SW 1271 (cell line): ENCODE results near the gene COL6A1.
"Not testable (repeated sequence)": the region's sequence is repeated elsewhere in the genome, so short reads cannot be mapped to it uniquely, and the experiment has no call there.

ENCODE experiments used
- DNase-seq, 2 experiments: peaks; one replicate each; lab custom pipeline; 2025; lab: John Stamatoyannopoulos, UW

COL6A1 gene

DNA sequence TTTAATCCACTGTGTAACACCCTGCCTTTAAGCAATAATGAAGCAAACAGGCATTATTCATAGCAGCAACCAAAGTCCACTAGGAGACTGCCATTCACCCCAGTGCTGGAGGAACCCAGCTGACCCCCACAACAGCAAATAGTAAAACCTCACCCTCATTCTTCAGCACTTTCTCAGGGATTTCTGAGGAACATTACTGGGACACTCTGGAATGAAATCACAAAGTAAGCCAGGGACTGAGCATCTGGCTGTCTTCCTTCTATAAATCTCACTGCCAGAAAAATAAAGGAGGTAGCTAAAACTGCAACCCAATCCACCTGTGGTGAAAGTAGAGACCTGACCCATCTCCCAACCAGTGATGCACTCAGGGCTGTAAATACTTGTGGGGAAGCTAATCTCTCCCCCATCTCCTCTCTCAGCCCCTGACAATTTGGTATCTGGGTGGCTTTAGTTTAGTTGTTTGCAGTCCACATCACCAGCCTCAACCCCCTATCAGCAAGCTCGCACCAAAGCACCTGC, 47.1 kb downstream of the COL6A1 start:
- no peak for DNase-seq

DNA sequence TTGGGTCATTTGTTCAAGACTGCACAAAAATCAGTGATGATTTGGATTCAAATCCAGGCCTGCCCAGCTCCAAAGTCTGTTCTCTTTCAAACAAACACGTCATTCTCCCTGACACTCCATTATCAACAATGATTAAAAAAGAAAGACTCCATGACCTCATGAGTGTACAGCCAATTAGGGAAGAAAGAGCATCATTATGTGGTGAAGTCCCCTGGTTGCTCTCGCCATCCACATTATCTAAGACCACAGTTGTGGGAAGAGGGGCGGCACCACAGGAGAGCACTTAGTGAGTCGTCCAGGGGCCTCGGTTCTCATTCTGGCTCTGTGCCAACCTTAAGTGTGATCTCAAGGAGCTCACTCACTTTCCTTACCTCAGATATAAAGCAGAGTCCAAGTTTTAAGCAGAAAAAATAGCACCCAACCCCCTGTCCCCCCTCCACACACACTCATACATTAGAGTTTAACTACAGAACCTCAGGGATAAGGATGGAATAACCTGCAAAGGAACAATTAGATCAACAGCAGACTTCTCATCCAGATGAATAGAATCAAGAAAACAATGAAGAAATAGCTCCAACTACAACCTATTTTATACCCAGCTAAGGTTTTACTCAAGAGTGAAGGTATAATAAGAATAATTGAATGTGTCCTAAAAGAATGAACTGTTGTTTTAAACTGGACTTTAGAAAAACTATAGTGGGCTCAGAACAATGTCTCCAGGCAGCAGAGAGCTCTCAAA, 47.8 kb downstream of the COL6A1 start:
- DNase-seq = no peak

DNA sequence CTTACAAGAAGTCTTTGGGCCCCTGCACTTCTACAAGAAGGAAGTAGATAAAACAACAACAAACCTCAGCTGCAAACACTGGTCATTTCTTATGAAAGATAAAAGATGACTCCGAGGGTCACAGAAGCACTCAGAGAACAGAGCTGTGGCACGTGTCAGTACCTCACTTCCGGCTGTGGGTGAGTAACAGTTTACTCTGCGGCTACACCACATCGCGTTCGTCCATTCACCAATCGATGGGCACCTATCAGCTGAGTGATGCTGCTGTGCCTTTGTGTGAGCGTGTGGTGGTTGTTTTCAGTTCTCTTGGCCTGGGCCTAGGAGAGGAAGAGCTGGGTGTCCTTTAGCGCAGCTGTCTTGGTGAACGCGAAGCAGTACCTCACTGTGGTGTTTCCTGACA, 49.9 kb downstream of the COL6A1 start:
- DNase-seq = no peak

DNA sequence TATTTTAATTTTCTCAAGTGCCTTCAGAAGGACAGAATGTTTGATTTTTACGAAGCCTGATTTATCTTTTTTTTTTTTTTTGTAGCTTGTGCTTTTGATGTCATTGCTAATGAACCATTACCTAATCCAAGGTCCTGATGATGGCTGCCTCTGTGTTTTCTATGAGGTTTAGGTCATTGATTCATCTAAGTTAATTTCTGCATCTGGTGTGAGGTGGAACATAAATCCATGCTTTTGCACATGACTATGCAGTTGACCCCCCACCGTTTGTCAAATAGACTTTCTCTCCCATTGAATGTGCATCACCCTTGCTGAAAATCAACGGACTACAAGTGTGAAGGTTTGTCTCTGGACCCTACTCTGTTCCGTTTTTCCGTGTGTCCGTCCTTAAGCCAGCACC, 50.5 kb downstream of the COL6A1 start:
- DNase-seq = no peak

DNA sequence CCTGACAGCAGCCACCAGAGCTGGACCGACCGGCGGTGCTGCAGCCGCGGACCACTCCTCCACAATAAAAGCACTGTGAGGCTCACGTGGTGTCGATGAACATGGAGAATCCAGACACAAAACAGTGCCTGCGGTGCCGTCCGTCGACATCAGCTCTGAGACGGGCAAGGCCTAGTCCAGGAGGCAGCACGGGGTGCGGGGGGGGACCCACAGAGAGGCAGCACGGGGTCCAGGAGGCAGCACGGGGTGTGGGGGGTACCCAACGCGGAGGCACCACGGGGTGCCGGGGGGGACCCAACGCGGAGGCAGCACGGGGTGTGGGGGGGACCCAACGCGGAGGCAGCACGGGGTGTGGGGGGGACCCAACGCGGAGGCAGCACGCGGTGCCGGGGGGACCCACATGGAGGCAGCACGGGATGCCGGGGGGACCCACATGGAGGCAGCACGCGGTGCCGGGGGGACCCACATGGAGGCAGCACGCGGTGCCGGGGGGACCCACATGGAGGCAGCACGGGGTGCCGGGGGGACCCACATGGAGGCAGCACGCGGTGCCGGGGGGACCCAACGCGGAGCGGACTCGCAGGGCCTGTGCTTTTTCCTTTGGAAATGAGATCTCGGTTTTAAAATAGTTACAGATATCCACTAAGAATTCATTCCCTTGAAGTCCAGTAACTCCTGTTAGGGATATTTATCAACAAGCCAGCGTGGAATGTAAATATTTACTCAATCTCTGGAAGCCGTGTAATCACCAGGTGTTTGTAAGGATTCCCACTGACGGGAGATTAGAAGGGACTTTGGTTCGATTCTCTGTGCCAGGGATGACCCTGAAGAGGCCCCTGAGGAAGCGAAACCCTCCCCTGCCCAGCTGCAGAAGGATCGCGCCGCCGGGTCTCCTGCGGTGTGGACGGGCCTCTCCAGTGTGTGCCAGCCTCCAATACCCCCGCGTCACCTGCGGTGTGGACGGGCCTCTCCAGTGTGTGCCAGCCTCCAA, 52.1 kb downstream of the COL6A1 start:
- no peak for DNase-seq

DNA sequence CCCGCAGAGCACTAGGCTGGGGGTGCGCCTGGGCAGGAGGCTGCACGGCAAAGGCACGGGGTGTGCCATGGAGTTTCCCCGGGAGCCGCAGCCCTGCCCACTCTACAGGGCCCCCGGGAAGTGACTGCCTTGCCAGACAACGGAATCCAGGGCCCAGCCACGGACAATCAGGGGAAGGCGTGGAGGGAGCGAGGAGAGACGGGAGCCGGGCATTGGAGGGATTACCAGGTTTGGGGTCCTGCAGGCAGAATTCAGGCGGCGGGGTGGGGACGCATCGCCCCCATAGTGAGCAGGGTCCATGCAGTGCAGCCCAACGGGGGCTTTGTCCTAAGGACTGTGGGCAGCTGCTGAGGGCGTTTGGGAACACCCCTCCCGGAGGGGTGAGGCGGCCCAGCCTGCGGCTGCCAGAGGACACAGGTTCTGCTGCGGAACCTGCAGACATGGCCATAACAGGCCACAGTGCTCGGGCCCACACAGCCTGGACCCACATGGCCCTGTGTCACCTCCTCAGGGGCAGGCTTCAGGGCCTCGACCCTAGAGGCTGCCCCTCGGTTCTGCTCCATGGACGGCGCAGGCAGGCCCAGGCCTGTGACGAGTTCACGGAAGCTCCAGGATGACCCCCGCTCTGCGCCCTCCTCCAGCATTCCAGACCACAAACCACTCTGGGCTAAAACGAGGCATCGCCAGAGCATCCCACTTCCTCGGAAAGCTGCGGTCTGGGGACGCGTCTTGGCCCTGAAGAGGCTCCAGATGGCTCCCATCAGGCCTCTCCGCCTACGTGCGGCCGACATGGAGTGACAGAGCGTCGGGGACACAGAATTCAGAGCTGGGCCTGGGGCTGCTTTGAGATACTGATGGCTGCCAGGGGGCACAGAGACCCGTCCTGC, 54.5 kb downstream of the COL6A1 start:
- DNase-seq = no peak

DNA sequence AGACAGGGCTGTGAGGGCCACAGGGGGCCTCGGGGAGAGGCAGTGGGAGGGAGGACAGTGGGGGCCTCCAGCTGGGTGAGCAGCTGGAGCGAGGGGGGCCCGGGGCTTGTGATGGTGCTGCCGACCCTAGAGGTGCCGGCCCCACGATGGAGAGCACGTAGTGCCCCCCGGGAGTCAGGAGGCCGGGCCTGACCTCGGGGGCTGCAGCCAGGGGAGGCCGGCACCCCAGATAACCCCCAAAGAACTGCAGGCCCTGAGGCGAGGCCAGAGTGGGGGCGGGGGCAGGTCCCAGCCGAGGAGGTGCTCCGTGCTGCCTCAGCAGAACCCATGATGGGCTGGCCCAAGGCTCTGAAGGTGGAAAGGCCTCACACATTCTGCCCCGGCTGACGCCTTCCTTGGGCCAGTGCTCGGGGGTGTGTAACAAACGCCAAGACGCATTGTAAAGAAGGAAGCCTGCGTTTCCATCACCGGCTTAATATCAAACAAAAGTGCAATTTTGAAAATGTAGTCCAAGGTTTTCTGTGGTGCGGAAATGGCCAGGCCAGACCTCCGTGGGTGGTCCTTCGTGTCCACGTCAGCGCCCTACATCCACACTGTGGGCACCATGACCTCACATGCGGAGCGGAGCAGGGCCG, 55.2 kb downstream of the COL6A1 start:
- DNase-seq = no peak

DNA sequence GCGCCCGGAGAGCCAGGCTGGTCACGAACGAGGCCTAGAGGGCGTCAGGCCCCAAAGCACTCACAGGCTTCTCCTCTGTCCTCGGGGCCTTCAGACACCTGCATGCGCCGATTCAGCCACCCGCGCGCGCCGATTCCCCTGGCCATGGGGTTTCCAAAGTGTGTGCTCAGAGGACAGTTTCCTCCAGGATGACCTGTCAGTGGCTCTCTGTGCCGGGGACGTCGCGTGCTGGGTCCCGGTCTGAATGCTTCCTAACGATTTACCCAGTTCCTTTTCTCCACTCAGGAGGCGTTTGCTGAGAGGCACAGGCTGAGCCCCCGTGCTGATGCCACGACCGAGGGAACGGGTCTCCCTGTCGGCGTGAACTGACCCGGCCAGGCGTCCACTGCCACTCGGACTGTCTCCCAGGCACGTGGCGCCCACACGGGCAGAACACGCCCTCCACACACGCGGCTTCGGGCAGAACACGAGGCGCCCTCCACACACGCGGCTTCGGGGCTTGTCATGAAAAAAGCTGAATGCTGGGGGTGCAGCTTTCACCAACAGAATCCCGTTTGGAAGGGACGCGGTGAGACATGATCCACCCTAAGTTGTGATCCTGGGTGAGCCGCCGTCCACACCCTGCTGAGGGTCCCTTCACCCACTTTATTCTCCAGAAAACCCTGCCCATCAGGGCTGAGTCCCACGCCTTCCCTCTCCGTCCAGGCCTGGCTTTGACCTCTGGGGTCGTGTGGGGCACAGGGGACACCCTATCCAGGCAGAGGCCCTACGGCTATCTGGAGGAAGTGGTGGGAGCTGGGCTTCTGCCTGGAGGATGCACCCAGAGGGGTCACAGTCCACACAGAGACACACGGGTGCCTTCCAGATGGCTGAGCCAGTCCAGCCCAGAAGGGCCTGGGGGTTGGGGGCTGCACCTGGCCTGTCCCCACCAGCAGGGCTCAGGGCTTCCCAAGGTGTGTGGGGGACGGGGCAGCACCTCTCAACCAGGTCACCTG, 56.1 kb downstream of the COL6A1 start:
- DNase-seq = no peak

DNA sequence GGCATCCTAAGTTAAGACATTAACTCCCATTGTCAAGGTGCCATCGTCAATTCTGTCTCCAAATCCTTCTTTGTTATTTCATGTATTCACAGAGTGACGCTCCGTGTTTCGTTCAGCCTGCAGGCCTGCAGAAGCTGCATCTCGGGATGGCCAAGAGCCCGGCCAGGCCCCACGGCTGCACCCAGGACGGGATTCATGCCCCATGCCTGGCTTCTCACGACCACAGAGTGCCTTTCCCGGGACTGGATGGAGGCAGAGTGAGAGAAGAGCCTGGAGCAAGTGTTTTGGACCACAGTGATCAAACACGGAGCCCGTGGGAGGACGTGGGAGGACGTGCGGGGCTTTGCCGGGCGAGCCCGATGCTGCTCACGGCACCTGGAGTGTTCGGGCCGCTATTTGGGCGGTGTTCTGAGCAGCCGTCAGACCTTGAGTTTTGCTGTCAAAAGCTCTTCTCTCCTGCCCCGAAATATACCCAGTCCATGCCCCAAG, 56.8 kb downstream of the COL6A1 start:
- no peak for DNase-seq

DNA sequence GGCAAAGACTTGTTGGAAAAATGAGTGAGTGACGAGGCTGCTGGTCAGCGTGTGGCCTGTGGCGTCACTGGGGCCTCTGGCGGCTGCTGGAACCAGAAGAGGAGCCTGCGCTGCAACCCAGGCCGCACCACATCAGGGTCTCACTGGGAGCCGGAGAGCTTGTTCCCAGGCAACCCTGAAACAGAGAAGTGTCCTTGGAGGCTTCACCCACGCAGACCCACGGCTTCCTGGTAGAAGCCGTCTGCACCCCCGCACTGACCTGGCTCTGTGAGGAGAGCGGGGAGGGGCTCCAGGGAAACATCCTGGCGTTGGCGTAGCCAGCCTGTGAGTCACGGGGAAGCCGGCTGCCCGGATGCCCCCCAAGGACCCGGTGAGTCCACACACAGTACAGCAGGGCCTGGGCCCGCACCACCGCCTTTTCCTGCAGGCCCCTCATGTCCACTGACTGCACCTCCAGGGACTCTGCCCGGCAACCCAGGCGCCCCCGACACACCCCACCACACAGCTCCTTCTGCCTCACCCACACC, 57.4 kb downstream of the COL6A1 start:
- no peak for DNase-seq

DNA sequence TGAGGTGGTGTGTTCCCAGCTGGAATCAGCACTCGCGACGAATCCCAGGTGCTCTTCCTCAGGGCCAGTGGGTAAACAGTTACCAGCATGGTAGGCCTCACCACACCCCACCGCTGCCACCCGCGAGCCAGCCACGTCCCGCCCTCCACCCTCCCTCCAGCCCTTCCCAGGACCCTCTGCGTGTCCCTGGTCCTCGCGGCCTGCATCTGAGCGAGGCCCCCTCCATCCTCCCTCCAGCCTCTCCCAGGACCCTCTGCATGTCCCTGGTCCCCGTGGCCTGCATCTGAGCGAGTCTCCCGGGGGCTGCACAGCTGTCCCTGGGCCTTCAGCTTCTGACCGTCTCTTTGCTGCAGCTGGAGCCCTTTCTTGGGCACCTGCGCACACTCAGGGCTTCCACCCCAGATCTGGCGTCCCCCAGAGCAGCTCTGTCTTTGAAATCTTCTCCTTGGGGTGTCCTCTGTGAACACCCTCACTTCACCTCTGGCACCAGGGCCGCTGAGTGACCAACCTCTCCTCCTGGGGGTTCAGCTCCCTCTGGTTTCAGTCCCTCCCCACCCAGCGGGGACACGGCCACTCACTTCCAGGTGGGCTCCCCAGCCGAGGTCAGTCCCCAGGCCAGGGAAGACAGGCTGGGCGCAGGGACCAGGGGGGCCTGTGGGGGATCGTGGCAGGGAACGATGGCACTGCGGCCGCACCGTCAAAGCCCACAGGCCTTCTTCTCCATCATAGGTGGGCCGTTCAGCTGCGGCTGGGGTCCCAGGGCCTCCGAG, 58.5 kb downstream of the COL6A1 start:
- no peak for DNase-seq

DNA sequence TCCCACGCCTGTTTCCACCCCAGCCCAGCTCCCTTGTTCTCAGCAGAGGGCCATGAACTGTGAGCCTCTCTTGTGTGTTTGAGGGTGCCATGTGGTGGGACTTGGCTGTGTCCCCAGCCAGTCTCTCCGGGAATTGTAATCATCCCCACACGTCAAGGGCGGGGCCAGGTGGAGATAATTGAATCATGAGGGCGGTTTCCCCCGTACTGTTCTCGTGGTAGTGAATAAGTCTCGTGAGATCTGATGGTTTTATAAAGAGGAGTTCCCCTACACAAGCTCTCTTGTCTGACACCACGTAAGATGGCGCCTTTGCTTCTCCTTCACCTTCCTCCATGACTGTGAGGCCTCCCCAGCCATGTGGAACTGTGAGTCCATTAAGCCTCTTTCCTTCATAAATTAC, 59.1 kb downstream of the COL6A1 start:
- no peak for DNase-seq

DNA sequence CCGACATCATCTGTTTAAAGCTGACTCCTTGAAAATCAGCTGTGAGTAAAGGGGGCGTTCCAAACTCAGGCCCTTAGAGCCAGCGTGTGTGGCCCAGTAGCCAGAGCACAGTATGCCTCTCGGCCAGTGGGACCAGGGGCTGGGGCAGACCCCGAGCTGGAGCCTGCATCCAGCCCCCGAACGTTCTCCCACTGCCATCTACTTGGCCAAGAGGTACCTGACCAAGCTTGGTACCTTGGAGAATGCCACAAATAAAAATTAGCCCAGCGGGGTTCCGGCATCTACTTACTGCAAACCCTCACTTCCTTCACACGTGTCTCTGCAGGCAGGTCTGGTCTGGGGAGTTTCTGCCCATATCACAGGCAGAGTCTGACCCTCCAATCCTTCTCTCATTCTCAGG, 59.6 kb downstream of the COL6A1 start:
- DNase-seq = no peak

DNA sequence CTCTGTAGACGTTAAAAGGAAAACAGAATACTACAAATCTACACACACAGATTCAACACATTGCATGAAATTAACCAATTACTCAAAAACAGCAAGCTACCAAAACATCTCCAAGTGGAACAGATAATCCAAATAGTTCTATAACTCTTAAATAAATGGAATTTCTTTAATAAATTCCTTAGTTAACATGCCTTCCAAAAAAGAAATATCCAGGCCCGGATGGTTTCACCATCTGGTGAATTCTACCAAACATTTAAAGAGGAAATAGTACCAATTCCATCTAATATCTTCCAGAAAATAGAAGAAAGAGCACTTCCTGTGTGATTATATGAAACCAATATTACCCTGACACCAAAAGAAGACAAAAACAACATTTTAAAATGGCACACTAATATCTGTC, 63.6 kb downstream of the COL6A1 start:
- DNase-seq = no peak

DNA sequence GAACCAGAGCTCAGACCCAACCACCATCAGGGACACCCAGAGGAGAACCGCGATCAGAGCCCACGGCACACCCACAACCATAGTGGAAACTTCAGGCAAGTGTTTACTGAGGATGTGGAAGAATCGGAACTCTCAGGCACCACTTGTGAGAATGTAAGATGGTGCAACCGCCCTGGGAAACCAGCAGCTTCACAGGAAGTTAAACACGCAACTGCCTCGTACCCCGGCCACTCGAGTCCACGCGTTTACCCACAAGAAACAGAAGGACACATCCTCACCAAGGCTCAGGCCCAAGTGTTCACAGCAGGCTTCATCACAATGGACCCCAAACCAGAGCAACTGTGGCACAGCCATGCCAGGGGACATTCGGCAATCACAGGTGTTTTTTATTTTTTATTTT, 64.9 kb downstream of the COL6A1 start:
- DNase-seq = no peak

DNA sequence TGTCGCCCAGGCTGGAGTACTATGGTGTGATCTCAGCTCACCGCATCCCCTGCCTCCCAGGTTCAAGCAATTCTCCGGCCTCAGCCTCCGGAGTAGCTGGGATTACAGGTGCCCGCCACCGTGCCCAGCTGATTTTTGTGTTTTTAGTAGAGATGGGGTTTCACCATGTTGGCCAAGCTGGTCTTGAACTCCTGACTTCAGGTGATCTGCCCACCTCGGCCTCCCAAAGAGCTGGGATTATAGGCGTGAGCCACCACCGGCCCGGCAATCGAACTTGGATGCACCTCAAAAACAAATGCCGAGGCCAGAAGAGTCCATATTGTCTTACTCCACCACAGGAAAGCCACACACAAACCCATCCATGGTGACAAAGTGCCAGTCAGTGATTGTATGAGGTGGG, 65.3 kb downstream of the COL6A1 start:
- not testable (repeated sequence) for DNase-seq

DNA sequence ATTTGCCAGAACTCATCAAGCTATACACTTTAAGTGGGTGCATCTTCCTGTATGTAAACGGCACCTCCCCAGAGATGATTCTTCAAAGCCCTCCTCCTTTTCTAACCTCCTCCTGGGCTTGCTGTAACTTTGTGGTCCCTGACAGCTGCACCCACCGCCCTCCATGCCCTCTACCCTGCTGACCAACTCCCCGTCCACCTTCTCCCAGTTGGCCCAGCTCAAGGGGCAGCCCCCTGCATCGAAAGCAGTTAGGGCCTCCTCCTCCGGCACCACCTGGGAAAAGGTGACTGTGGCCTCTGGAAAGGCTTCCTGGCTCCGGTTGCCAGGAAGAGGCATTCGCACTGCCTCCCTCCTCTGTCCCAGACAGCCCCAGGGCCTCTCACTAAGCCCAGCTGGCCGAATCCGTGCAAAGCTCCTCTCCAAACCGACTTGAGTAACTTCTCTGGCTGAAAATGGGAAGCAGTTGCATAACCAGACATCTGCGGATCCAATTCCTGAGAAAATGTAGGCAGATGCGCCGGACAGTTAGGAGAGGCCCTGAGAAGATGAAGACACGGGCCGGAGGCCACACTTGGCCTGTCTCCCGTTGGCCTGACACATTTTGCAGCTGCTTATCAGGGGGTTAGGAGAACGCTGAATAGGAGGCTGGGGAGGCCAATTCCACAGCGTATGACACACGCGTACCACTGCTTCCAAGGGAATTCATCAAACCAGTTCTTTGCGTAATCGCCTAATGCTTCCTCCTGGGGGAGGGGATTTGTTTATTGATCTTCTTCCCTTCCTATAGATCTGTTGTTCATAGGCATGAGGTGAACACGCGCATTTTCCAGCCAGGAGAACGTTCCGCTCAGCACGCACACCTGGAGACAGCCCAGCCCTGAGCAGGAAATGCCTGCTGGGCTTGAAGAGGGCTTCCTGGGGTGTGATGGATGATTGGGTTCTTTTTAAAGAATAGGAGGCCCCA, 67.6 kb downstream of the COL6A1 start:
- DNase-seq = no peak
